HepG2 (cell line): Measurements from ENCODE around the gene CDC42EP5.

Experiments used
- AHDC1 ChIP-seq: sonication (generic); formaldehyde crosslinking; IDR thresholded peaks from 2 replicates; pipeline ENCODE4 v1.5.1; 2020; ENCODE audit warnings: mild to moderate bottlenecking, missing genetic modification reagents, borderline replicate concordance
- BHLHE40 ChIP-seq: IDR thresholded peaks from 2 replicates; pipeline ENCODE4 v1.6.1; 2011; ENCODE audit warnings: low read length, improper control_type of control experiment
- CTCF ChIP-seq: sonication (generic); formaldehyde crosslinking; IDR thresholded peaks from 2 replicates; pipeline ENCODE4 v1.5.0; 2020; ENCODE audit warnings: mild to moderate bottlenecking, missing genetic modification reagents, moderate library complexity
- DNMT3B ChIP-seq: conservative IDR thresholded peaks from 2 replicates; pipeline ENCODE4 v1.6.1; 2016; ENCODE audit warnings: missing biosample characterization, control low read depth
- EED ChIP-seq: sonication (generic); formaldehyde crosslinking; IDR thresholded peaks from 2 replicates; pipeline ENCODE4 v1.5.0; 2020; ENCODE audit warnings: mild to moderate bottlenecking, missing genetic modification reagents
- FOSL2 ChIP-seq: sonication (generic); formaldehyde crosslinking; IDR thresholded peaks from 2 replicates; pipeline ENCODE4 v1.4.0; 2020; ENCODE audit warnings: missing genetic modification reagents
- GRHL1 ChIP-seq: sonication (generic); formaldehyde crosslinking; conservative IDR thresholded peaks from 2 replicates; pipeline ENCODE4 v1.8.0; 2022; ENCODE audit warnings: missing genetic modification reagents
- KDM5A ChIP-seq: fragments of 200-600 bp; sonication (generic); IDR thresholded peaks from 2 replicates; pipeline ENCODE4 v1.7.0; 2018; ENCODE audit warnings: antibody characterized with exemption, mild to moderate bottlenecking, low read length, borderline replicate concordance
- YY1 ChIP-seq: IDR thresholded peaks from 2 replicates; pipeline ENCODE4 v1.6.1; 2011; ENCODE audit warnings: low read length, low read depth, moderate library complexity, mild to moderate bottlenecking; ENCODE audit not compliant: insufficient read depth, insufficient replicate concordance
- ZBTB4 ChIP-seq: sonication (generic); formaldehyde crosslinking; IDR thresholded peaks from 2 replicates; pipeline ENCODE4 v1.4.0; 2020; ENCODE audit warnings: missing genetic modification reagents, mild to moderate bottlenecking, borderline replicate concordance
- ZNF350 ChIP-seq: sonication (generic); formaldehyde crosslinking; IDR thresholded peaks from 2 replicates; pipeline ENCODE4 v1.4.0; 2020; ENCODE audit warnings: mild to moderate bottlenecking, low read depth, missing genetic modification reagents, borderline replicate concordance

GRCh38 chr19:54518844-54519243 lies 45.7 kb upstream of the CDC42EP5 start:
- no peak for TF ChIP-seq EED (CRISPR knock-in tag)
- TF ChIP-seq GRHL1 (CRISPR knock-in tag) = no peak
- no peak for TF ChIP-seq CTCF (CRISPR knock-in tag)
- TF ChIP-seq AHDC1 = no peak
- no peak for TF ChIP-seq YY1
- no peak for TF ChIP-seq ZBTB4 (CRISPR knock-in tag)
- no peak for TF ChIP-seq BHLHE40
- TF ChIP-seq KDM5A = no peak
- TF ChIP-seq ZNF350 (CRISPR knock-in tag) = no peak
- no peak for TF ChIP-seq DNMT3B
- peak; percentile 57 for TF ChIP-seq FOSL2
